Ectodermal cell (in vitro differentiated cells): Measurements from ENCODE around the gene ZNF792.

Source experiments
- H3K27ac ChIP-seq: 2 replicates; pipeline ENCODE4 v1.7.0; 2013; ENCODE audit warnings: mild to moderate bottlenecking, low read depth, low read length; ENCODE audit not compliant: insufficient read depth, poor library complexity, severe bottlenecking
- H3K27me3 ChIP-seq: 2 replicates; pipeline ENCODE4 v1.7.0; 2013; ENCODE audit warnings: mild to moderate bottlenecking, low read length; ENCODE audit not compliant: insufficient read depth, control insufficient read depth, poor library complexity, severe bottlenecking
- H3K36me3 ChIP-seq: one replicate; pipeline ENCODE4 v1.7.0; 2013; ENCODE audit warnings: low read length; ENCODE audit not compliant: control insufficient read depth, insufficient read depth
- H3K4me1 ChIP-seq: one replicate; pipeline ENCODE4 v1.7.0; 2013; ENCODE audit warnings: low read length; ENCODE audit not compliant: control insufficient read depth, insufficient read depth
- H3K4me3 ChIP-seq: 2 replicates; pipeline ENCODE4 v1.7.0; 2013; ENCODE audit warnings: low read depth, low read length, control low read depth; ENCODE audit not compliant: insufficient read depth
- H3K9me3 ChIP-seq: 2 replicates; pipeline ENCODE4 v1.7.0; 2013; ENCODE audit warnings: mild to moderate bottlenecking, low read length, moderate library complexity; ENCODE audit not compliant: control insufficient read depth
- WGBS, 2 experiments: methylation state at CpG; one replicate each; pipeline ENCODE4 v1.1.7; 2013; ENCODE audit warnings: missing lambda C conversion rate in 2 of 2; 5-methylcytosine and 5-hydroxymethylcytosine counted together

The ZNF792 gene

DNA sequence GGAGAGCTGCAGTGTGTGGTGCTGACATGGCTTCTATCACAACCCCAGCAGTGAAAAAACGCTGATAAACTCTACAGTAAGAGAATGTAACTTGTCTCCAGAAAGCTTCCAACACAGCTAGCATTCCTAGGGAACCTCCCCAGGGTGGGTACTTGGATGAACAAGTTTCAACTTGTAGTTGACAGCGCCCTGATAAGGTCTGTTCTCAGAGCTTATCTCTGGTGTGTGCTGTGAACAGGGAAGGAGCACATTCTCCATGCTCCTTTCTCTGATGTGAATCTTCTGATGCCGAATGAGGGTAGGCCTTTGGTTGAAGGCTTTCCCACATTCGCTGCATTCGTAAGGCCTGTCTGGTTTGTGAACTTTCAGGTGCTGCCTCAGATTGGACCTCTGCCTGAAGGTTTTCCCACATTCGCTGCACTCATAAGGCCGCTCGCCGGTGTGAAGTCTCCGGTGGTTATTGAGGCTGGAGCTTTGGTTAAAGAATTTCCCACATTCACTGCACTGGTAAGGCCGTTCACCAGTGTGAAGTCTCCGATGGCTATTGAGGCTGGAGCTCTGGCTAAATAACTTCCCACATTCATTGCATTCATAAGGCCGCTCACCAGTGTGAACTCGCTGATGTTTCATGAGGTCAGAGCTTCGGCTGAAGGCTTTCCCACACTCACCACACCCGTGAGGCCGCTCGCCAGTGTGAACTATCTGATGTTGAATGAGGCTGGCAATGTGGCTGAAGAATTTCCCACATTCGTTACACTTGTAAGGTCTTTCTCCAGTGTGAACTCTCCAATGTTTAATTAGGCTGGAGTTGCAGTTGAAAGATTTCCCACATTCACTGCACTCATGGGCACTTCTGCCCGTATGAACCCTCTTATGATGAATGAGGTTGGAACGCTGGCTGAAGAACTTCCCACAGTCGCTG is 5.9 kb downstream of the ZNF792 start:
- H3K4me3 ChIP-seq: no peak overlapping the region
- WGBS, 2 experiments: 93 to 94% methylated on average over 22 of the region's 22 CpGs
- peaks cover 7% of the 10 kb centered on the region for H3K9me3 ChIP-seq

DNA sequence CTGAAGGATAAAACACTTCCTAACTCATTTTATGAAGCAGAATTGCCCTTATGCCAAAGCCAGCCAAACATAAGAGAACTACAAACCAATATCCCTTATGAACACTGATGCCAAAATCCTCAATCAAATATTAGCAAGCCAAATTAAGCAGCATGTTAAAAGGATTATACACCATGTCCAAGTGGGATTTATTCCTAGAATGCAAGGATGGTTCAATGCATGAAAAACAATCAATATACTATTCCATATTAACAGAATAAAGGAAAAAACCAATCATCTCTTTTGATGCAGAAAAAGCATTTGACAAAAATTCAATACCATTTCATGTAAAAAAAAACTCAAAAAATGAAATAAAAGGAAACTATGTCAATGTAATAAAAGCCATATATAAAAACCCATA is 10.9 kb downstream of the ZNF792 start:
- no peak overlapping the region for H3K27ac ChIP-seq
- H3K27me3 ChIP-seq: no peaks in the 10 kb centered on the region
- no peak overlapping the region for H3K4me3 ChIP-seq
- H3K4me1 ChIP-seq: no peaks in the 10 kb centered on the region
- H3K36me3 ChIP-seq: peaks cover 11% of the 10 kb centered on the region
- no peaks in the 10 kb centered on the region for H3K9me3 ChIP-seq

More for the DNA sequence above, 5.9 kb downstream of the ZNF792 start:
- Histone ChIP-seq H3K4me1 (peaks cover 5% of the 10 kb centered on the region), H3K27ac (no peak overlapping the region), H3K36me3 (peaks cover 22% of the 10 kb centered on the region), H3K27me3 (peaks cover 7% of the 10 kb centered on the region)

DNA sequence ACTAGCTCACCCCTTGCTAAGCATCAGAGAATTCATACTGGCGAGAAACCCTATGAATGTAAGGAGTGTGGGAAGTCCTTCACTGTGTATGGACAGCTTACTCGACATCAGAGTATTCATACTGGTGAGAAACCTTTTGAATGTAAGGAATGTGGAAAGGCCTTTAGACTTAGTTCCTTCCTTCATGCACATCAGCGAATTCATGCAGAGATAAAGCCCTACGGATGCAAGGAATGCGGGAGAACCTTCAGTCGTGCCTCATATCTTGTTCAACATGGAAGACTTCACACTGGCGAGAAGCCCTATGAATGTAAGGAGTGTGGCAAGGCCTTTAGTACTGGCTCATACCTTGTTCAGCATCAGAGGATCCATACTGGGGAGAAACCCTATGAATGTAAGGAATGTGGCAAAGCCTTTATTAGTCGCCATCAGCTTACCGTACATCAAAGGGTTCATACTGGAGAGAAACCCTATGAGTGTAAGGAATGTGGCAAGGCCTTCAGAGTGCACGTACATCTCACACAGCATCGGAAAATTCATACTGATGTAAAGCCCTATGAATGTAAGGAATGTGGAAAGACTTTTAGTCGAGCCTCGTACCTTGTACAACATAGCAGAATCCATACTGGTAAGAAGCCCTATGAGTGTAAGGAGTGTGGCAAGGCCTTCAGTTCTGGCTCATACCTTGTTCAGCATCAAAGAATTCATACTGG is 20.0 kb downstream of the ZNF792 start:
- Histone ChIP-seq H3K9me3 (peaks cover 7% of the 10 kb centered on the region), H3K36me3 (peaks cover 26% of the 10 kb centered on the region), H3K4me3 (no peak overlapping the region), H3K4me1 (no peaks in the 10 kb centered on the region), H3K27me3 (no peaks in the 10 kb centered on the region), H3K27ac (no peak overlapping the region)
- WGBS, 2 experiments: 96% methylated on average over 13 of the region's 13 CpGs

DNA sequence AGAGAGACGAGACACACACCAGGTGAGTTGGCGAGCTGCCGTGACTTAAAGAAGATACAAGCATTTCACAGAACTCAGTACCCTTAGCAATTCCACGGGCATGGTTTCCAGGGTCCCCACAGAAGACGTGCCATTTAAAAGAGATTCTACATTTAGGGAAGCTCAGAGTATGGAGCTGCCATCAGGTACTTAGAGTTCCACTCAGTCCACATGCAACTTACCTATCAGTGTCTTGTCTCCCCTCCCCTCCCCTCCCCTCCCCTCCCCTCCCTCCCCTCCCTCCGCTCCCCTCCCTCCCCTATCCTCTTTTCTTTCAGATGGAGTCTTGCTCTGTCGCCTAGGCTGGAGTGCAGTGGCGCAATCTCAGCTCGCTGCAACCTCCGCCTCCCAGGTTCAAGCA is 25.1 kb downstream of the ZNF792 start:
- no peak overlapping the region for H3K4me3 ChIP-seq
- no peaks in the 10 kb centered on the region for H3K27me3 ChIP-seq
- no peaks in the 10 kb centered on the region for H3K4me1 ChIP-seq
- H3K36me3 ChIP-seq: peaks cover 32% of the 10 kb centered on the region
- H3K27ac ChIP-seq: no peak overlapping the region
- 87 to 91% methylated on average over 9 of the region's 10 CpGs for WGBS, 2 experiments
- peaks cover 3% of the 10 kb centered on the region for H3K9me3 ChIP-seq

DNA sequence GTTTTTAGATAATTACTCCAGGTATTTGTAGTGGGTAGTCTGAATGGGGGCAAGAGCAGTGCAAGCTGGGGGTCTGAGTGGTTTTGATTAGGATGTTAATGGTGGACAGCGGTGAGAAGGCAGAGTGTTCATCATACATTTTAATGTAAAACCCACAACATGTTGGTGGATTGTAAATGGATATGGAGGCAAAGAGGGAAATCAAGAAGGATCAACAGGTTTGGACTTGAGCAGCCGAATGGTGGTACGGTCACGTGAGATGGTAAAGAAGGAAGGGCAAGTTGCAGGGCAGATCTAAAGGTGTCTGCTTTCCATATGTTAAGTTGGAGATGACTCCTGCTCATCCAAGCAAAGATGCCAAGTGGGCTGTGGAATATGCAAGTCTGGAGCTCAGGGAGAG is 27.8 kb downstream of the ZNF792 start:
- H3K36me3 ChIP-seq: peaks cover 32% of the 10 kb centered on the region
- H3K9me3 ChIP-seq: no peaks in the 10 kb centered on the region
- 94 to 96% methylated on average over 4 of the region's 4 CpGs for WGBS, 2 experiments
- H3K4me1 ChIP-seq: no peaks in the 10 kb centered on the region
- no peaks in the 10 kb centered on the region for H3K27me3 ChIP-seq
- H3K27ac ChIP-seq: no peak overlapping the region
- H3K4me3 ChIP-seq: no peak overlapping the region

DNA sequence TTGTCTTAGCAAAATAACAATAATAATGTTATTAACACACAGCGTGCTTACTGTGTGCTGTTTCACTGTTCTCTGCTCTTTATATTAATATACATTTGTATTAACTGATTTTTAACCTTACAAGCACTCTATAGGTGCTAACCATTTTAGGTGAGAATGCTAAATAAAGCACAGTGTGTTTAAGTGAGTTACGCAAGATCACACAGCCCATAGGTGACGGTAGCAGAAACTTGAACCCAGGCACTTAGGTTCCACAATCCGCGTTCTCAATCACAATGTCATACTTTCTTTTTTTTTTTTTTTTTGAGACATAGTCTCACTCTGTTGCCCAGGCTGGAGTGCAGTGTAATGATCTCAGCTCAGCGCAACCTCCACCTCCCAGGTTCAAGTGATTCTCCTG is 31.5 kb downstream of the ZNF792 start:
- peaks cover 32% of the 10 kb centered on the region for H3K36me3 ChIP-seq
- no peaks in the 10 kb centered on the region for H3K4me1 ChIP-seq
- no peak overlapping the region for H3K4me3 ChIP-seq
- no peaks in the 10 kb centered on the region for H3K9me3 ChIP-seq
- 91 to 95% methylated on average over 5 of the region's 6 CpGs for WGBS, 2 experiments
- no peaks in the 10 kb centered on the region for H3K27me3 ChIP-seq
- no peak overlapping the region for H3K27ac ChIP-seq

DNA sequence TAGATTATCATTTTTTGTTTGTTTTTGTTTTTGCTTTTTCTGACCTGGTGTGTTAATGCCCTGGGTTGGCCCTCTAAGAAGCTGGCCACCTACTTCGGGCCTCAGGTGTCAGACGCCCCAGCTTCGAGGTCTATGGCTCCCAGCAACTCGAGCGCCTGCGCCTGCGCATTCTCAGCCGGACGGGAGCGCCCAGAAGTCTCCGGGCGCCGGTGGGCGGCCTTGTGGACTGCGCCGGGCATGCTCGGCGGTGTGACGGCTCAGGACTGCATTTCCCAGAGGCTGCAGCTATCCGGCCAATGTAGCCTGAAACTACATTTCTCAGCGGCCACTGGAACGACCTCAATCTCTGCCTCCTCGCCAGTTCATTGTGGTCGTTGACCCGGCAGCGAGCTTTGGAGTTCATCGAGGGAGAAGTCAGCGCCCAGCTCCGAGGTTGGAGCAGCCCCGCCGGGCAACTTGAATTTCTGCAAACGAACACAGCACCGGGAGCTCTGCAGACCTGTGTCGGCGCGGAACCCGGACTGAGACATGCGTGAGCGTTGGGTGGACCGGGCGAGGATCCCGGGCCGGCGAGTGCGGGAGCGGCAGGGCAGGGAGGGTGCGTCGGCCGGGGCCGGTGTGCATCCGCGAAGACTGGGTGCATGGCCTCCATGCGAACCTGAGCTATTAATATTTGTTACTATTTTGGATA is 37.2 kb downstream of the ZNF792 start, which contains the start of gene ZNF30:
Gene ZNF30, plus strand, starts transcription at position 219 of the 691 bp plus-strand sequence. CDS start 3,045 bp downstream, outside the sequence.
- WGBS, 2 experiments: 1% methylated on average over 53 of the region's 53 CpGs
- H3K9me3 ChIP-seq: no peaks in the 10 kb centered on the region
- peaks cover 5% of the 10 kb centered on the region for H3K36me3 ChIP-seq
- H3K27ac ChIP-seq: peak within 1 kb of the TSS; percentile 19
- H3K4me1 ChIP-seq: no peaks in the 10 kb centered on the region
- peak within 1 kb of the TSS; percentile 72 for H3K4me3 ChIP-seq
- no peaks in the 10 kb centered on the region for H3K27me3 ChIP-seq

DNA sequence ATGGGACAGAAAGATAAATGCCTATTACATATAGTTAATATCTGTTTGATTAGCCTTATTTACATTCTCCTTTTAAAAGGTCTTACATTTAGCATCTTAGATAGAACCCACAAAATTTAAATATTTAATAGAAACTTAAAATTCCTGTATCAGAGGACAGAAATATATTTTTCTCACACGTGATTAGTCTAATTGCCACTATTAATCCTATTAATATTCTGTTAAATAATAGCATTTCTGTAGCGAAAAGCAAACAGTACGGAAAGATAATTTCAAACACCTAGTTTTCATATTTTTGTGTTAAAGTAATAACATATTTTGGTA is 37.7 kb downstream of the ZNF792 start:
- 100% methylated on average over 2 of the region's 3 CpGs; no CpG with 5 or more reads in 1 of the 2 experiments for WGBS, 2 experiments
- Histone ChIP-seq H3K27ac (no peak overlapping the region), H3K4me3 (no peak overlapping the region), H3K4me1 (no peaks in the 10 kb centered on the region), H3K27me3 (no peaks in the 10 kb centered on the region), H3K36me3 (no peaks in the 10 kb centered on the region), H3K9me3 (no peaks in the 10 kb centered on the region)

DNA sequence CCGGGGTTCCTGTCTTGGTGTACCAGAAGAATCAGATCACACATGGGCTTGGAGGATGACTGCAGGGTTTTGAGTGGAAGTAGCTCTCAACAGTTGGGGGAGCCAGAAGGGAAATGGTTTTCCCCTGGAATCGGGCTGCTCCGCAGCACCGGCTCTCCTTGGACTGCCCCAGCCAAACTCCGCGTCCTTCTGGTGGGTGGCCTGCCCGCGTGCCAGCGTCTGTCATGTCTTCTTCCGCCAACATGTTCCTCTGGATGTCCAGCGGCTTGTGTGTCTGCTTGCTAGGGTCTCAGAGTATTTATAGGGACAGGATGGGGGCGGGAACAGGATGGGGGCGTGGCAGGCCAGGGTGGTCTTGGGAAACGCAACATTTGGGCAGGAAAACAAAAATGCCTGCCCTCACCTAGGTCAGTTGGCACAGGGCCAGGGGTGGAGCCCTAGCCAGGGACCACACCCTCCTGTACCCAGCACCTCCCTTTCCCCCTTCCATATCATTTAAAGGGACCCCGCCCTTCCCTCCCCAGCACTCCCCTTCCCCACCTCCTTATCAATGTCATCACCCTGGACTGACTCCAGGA is 38.7 kb downstream of the ZNF792 start:
- Histone ChIP-seq H3K36me3 (no peaks in the 10 kb centered on the region), H3K4me3 (no peak overlapping the region), H3K27ac (no peak overlapping the region), H3K9me3 (no peaks in the 10 kb centered on the region), H3K27me3 (no peaks in the 10 kb centered on the region), H3K4me1 (no peaks in the 10 kb centered on the region)
- WGBS, 2 experiments: 93% methylated on average over 15 of the region's 15 CpGs
